ENCODE measurements around the gene BRINP2.

DNA sequence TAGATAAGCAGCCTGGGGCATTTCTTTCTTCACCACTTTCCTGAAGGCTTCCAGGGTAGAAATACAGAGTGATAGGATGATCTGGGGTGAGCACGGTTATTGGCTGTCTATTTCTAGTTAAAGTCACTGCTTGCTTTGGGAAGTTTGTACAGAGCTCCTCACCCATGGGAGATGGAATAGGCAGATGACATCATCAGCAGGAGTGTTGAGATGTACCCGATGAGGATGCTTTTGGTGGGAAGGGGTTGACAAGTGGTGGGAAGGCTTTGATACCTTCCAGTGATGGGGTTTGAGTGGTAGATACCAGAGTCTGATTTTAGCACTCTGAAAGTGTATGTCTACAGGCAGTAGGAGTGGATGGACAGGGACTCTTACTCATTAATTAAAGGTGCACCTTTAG, 112.6 kb downstream of the BRINP2 start:
- TF ChIP-seq, protein P1, sequence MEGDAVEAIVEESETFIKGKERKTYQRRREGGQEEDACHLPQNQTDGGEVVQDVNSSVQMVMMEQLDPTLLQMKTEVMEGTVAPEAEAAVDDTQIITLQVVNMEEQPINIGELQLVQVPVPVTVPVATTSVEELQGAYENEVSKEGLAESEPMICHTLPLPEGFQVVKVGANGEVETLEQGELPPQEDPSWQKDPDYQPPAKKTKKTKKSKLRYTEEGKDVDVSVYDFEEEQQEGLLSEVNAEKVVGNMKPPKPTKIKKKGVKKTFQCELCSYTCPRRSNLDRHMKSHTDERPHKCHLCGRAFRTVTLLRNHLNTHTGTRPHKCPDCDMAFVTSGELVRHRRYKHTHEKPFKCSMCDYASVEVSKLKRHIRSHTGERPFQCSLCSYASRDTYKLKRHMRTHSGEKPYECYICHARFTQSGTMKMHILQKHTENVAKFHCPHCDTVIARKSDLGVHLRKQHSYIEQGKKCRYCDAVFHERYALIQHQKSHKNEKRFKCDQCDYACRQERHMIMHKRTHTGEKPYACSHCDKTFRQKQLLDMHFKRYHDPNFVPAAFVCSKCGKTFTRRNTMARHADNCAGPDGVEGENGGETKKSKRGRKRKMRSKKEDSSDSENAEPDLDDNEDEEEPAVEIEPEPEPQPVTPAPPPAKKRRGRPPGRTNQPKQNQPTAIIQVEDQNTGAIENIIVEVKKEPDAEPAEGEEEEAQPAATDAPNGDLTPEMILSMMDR (conservative IDR thresholded peaks at IDR 0.05 in 1 of 2, IDR thresholded peaks at IDR 0.05 in 1 of 2; ENCODE audit: extremely low read depth in 1 of 2, insufficient read depth in 1 of 2, low read depth in 1 of 2, low read length in 2 of 2): no peak
- TF ChIP-seq EZH2 (IDR thresholded peaks at IDR 0.05; ENCODE audit: borderline replicate concordance, low read length): no peak

All from mammary epithelial cell (primary cell).